Embryonic facial prominence (tissue), 1 donor: Measurements from ENCODE around the gene ITPKA.

Experiments used
- DNase-seq: peaks from one replicate; pipeline ENCODE4 v3.0.0-alpha.2; 2016; ENCODE audit errors: extremely low spot score

Gene ITPKA

DNA sequence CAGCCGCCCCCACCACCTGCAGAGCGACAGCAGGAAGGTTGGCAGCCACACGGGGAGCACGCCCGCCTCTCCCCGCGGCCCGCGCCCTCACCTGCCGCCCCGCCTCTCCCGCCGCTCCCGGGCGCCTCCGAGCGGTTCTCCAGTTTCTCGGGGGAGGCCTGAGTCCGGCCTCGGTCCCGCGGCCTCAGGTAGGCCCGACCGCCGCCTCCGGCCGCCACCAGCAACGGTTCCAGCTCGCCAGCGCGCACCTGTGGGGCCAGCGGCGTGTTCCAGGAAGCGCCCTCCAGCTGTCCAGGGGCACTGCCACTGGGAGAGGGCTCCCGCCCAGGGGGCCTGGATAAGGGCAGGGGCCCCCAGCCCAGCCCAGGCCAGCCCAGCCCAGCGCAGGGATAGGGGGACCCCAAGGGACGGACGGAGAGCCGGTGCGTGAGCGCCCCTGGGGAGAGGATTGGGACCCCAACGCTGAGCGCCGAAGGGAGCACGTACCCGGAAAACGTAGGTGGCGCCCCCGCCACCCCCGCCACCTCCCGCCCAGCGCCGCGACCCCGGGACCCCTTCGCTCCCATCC is 17.7 kb downstream of the ITPKA start:
- no peak for DNase-seq

GRCh38 chr15:41511899-41512369 is 18.3 kb downstream of the ITPKA start:
- DNase-seq = no peak

GRCh38 chr15:41512512-41512939 is 18.9 kb downstream of the ITPKA start:
- no peak for DNase-seq

GRCh38 chr15:41512940-41513505 is 19.3 kb downstream of the ITPKA start:
- no peak for DNase-seq

- no peak for DNase-seq
Measured at GRCh38 chr15:41513506-41514227, 20.0 kb downstream of the ITPKA start, which contains the start of gene LTK. TSS of gene LTK (minus strand) at chr15:41513827. CDS start at chr15:41513709, 118 bp downstream.

DNA sequence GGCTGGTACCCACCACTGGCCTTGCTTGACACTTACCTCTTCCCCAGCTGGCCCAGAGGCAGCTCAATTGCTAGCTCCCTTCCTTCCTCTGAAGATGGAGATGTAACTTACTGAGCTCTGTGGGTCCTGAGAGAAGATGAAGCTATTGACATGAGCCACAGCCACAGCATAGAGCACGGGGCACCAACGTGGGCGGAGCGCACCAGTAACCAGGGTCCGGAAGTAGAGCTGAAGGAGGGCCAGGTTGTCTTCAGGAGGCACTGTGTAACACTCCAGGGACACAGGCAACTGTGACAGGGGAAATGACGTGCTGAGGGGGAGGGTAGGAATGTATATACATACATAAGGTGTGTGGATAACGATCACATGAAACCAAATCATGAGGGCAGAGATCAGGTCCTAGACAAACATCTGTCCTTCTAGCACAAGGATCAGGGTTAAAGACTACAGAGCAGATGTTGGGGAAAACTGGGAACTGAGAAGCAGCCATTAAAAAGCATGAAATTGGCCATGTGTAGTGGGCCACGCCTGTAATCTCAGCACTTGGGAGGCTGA is 24.3 kb downstream of the ITPKA start:
- DNase-seq = no peak

DNA sequence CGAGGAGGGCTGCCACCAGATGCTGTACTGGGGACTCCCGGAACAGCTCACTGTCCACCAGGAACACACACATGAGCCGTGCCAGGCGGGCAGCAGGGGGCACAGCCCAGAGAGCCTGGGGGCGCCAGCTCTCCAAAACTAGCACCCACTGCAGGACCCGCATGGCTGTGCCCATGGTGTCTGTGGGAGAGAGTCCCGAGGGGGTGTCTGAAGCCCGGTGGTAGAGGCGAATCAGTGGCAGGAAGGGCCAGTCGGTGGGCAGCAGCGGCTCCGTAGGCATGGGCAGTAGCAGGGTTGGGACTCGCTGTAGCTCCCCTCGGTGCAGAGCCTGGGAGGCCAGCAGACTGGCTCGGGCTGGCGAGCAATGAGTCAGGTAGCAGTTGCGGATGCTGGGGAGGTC is 27.0 kb downstream of the ITPKA start:
- DNase-seq = no peak

- DNase-seq = no peak
Measured at GRCh38 chr15:41521614-41522013, 27.9 kb downstream of the ITPKA start.

DNA sequence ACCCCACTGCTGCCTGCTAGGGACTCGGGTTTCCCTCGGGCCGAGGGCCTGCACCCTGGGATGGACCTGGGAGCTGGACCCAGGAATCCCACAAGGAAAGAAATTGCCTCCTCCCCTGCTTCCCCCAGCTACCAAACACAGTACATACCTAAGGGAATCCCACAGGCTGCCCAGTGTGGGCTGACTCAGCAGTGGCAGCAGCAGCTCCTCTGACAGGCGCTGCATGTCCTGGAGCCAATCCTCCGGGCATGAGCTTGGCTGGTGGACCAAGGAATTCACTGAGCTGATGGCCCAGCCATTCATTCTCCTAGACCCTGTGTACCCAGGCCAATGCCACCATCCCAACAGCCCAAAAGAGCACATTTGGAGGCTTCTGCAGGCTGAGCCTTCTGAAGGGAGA is 29.4 kb downstream of the ITPKA start:
- DNase-seq = no peak

DNA sequence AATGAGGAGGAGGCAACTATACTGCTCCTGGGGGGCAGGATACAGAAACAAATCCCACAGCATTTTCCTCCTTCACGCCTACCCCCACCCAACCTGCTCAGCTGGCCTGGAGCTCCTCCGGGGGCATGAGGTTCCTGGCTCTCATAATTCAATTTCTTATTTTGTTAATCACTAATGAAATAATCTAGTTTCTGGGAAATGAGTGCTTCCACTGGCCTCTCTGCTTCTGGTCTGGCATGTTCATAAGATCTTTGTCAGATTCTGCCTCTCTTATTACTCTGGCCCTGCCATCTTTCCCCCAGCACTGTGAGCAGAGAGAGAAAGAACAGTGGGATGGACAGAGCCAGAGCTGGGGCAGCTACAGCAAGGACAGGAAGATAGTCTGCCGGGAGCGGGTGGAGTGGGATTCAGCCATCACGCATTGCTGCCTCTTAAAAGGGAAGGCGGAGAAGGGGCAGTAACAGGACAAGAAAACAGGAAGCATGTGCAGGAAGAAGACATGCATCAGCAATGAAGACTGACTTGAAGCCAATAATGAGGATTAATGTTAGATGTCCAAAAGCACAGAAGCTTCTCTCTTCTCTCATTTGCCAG is 36.8 kb downstream of the ITPKA start:
- DNase-seq = no peak

DNA sequence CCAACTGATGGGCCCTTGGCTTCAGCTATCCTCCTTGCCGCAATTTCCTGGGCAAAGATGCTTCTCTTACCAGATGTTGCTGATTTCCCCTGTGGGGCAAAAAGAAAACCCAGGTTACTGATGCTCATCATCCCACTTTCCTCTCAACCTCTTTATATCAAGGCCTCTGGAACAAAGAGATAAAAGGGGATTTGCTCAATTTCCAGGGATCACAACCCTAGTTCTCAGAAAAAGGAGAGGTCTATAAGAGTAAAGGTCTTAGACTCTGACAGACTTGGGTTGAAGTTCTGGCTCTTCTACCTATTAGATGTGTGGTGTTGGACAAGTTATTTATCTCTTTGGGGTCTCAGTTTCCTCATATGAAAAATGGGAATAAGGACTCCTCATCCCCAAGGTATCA is 41.9 kb downstream of the ITPKA start:
- no peak for DNase-seq

DNA sequence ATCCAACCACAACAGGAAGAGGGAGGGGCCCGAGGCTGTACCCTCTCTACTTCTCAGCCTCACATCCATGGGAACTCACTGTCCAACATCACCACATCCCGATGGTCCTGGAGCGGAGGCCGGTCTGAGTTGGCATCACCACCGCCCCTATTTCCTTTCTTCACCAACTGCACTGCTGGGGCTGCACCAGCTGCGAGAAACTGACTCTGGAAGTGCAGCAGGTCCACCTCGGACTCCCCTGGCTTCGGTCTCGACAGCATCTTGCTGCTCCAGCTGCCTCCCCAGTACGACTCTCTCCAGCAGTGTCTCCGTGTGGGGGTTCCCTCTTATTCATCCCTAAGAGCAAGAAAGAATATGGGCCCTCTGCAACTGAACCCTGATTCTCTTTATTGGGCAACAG is 43.2 kb downstream of the ITPKA start:
- no peak for DNase-seq

DNA sequence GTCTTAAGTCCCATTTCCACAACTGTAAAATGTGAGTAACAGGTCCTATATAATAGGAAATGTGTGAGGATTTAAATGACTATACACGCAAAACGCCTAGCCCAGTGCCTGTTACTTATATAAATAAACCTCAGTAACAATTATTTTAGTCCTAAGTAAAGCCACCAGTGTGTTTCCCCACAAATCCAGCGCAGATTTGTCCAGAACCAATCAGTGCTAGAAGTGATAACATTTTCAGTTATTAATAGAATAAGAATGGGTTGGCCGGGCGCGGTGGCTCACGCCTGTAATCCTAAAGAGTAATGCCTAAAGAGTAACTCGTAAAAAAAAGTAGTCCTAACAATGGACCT is 49.8 kb downstream of the ITPKA start:
- DNase-seq = no peak

GRCh38 chr15:41544650-41545015 is 51.0 kb downstream of the ITPKA start:
- no peak for DNase-seq

- no peak for DNase-seq
Measured at GRCh38 chr15:41545218-41545617, 51.5 kb downstream of the ITPKA start.

DNA sequence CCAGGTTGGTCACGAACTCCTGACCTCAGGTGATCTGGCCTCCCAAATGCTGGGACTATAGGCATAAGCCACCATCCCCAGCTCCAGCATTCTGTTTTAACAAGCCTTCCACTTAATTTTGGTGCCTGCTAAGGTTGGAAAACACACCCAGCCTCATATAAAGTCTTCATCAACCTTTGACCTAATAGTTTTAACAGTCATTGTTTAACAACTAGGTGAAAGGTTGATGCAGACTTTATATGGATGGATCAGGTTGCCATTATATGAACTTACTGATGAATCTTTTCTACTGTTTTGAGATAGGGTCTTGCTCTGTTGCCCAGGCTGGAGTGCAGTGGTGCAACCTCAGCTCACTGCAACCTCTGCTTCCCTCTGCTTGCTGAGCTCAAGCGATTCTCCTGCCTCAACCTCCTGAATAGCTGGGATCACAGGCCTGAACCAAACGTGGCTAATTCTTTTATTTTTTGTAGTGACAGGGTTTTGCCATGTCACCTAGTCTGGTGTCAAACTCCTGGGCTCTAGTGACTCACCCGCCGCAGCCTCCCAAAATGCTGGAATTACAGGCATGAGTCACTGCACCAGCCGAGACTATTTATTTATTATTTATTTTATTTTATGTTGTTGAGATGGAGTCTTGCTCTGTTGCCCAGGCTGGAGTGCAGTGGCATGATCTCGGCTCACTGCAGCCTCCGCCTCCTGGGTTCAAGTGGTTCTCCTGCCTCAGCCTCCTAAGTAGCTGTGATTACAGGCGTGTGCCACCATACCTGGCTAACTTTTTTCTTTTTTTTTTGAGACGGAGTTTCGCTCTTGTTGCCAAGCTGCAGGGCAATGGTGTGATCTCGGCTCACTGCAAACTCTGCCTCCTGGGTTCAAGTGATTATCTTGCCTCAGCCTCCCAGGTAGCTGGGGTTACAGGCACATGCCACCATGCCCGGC is 53.4 kb downstream of the ITPKA start:
- no peak for DNase-seq

GRCh38 chr15:41550066-41550775 is 56.5 kb downstream of the ITPKA start:
- DNase-seq = no peak
